ENCODE data around the gene USP34.

- TF ChIP-seq, protein P1, sequence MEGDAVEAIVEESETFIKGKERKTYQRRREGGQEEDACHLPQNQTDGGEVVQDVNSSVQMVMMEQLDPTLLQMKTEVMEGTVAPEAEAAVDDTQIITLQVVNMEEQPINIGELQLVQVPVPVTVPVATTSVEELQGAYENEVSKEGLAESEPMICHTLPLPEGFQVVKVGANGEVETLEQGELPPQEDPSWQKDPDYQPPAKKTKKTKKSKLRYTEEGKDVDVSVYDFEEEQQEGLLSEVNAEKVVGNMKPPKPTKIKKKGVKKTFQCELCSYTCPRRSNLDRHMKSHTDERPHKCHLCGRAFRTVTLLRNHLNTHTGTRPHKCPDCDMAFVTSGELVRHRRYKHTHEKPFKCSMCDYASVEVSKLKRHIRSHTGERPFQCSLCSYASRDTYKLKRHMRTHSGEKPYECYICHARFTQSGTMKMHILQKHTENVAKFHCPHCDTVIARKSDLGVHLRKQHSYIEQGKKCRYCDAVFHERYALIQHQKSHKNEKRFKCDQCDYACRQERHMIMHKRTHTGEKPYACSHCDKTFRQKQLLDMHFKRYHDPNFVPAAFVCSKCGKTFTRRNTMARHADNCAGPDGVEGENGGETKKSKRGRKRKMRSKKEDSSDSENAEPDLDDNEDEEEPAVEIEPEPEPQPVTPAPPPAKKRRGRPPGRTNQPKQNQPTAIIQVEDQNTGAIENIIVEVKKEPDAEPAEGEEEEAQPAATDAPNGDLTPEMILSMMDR (IDR thresholded peaks at IDR 0.05): no peak
- TF ChIP-seq POLR2A (IDR thresholded peaks at IDR 0.05) (no peak), EP300 (IDR thresholded peaks at IDR 0.05) (no peak), POLR2AphosphoS5 (IDR thresholded peaks at IDR 0.05) (no peak)
Observed at GRCh38 chr2:61167579-61167978, 303.3 kb downstream of the USP34 start.

All from gastroesophageal sphincter (tissue), 3 donors.